22Rv1 (cell line): Measurements from ENCODE around the gene LINC01488.

Experiments
- ZFX ChIP-seq: fragments of 450-650 bp; IDR thresholded peaks from 2 replicates; pipeline ENCODE4 v1.6.1; 2017; ENCODE audit warnings: antibody characterized with exemption, borderline replicate concordance
- TF ChIP-seq, protein P1 (sequence below): fragments of 450-650 bp; IDR thresholded peaks from 2 replicates; pipeline ENCODE4 v1.5.1; 2017; ENCODE audit warnings: mild to moderate bottlenecking

DNA sequence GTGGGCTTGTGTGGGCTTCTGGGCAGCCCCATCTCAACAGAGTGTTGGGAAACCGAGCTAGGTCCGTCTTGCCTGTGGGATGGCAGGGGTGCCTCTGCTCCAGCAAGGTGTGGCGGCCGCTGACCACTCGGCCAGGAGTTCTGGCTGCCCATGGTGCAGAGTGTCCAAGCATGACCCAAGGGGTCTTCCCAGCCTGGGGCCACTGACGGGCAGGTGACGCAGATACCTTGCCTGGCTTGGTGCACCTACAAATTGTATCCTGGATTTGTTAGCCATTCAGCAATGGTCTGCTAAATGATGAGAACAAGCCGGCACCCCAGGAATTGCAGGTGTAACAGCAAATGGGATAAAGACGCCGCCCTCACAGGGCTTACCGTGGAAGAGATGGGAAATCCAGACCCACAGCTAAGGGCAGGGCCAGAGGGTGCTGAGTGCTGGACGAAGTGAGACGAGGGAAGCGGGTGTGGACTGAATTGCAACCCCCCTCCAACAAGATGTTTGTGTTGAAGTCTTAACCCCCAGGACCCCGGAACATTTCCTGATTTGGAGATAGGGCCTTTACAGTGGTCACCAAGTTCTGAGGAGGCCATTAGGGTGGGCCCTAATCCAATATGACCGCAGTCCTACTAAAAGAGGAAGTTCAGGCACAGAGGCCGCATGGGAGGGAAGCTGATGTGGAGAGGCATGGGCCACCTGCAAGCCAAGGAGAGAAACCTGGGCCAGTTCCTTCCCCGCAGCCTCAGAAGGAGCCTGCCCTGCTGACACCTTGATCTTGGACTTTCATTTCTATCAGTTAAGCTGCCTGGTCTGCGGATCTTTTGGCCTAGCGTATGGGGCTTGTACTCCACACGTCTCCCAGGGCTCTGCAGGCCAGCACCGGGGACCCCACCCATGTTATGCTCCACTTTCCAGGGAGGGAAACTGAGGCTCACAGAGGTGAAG lies 45.2 kb upstream of the LINC01488 start:
- TF ChIP-seq ZFX, result no peak
- TF ChIP-seq, protein P1, sequence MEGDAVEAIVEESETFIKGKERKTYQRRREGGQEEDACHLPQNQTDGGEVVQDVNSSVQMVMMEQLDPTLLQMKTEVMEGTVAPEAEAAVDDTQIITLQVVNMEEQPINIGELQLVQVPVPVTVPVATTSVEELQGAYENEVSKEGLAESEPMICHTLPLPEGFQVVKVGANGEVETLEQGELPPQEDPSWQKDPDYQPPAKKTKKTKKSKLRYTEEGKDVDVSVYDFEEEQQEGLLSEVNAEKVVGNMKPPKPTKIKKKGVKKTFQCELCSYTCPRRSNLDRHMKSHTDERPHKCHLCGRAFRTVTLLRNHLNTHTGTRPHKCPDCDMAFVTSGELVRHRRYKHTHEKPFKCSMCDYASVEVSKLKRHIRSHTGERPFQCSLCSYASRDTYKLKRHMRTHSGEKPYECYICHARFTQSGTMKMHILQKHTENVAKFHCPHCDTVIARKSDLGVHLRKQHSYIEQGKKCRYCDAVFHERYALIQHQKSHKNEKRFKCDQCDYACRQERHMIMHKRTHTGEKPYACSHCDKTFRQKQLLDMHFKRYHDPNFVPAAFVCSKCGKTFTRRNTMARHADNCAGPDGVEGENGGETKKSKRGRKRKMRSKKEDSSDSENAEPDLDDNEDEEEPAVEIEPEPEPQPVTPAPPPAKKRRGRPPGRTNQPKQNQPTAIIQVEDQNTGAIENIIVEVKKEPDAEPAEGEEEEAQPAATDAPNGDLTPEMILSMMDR, result no peak
